ENCODE measurements around the gene FANCC.

FANCC gene

GRCh38 chr9:95138474-95138873 lies 179.0 kb downstream of the FANCC start:
- DNase-seq, result peak; percentile 89

DNA sequence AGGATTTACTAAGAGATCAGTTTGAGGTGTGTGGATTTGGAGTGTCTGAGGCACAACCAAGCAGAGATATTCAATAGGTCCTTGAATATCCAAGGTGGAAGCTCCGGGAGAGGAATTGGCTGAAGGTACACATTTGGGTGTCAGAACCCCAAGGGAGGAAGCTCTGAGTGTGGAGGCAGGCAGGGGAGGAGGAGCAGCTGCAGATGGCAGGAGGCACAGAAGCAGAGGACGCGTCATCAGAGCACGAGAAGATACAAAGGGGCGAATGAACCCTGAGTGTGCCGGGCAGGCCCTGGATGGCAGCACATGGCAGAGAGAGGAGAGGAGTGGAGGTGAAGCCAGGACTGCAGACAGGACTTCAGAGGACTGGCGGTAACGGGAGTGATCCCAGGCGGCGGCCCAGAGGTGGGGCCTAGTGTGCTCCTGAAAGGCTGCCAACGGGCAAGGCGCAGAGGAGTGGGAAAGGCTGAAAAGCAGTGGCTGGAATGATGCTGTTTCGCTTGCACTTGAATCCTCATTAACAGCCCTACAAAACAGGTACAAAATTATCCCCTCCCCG lies 179.8 kb downstream of the FANCC start:
- peak; percentile 56 for DNase-seq

- no peak for DNase-seq
These were observed 181.8 kb downstream of the FANCC start for GRCh38 chr9:95135756-95136155.

- no peak for DNase-seq
These were observed 183.0 kb downstream of the FANCC start for GRCh38 chr9:95134457-95134881.

DNA sequence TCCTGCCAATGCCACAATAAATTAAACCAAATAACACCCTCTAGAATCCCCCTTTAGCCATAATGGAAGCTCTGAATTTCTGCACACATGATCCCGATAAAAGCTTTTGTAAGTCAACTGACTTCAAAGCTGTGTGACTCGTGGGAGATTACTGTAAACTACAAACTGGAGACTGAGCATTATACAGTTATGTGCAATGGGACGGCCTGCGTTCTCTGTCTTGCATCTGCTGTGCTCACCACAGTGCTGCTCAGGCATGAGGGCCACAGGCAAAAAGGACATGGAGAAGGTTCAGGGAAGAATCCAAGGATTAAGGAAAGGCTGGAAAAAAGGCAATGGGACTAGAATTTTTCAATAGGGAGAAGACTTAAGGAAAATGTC lies 184.2 kb downstream of the FANCC start:
- no peak for DNase-seq

- peak; percentile 71 for DNase-seq
These were observed 184.9 kb downstream of the FANCC start for GRCh38 chr9:95132366-95133324.

DNA sequence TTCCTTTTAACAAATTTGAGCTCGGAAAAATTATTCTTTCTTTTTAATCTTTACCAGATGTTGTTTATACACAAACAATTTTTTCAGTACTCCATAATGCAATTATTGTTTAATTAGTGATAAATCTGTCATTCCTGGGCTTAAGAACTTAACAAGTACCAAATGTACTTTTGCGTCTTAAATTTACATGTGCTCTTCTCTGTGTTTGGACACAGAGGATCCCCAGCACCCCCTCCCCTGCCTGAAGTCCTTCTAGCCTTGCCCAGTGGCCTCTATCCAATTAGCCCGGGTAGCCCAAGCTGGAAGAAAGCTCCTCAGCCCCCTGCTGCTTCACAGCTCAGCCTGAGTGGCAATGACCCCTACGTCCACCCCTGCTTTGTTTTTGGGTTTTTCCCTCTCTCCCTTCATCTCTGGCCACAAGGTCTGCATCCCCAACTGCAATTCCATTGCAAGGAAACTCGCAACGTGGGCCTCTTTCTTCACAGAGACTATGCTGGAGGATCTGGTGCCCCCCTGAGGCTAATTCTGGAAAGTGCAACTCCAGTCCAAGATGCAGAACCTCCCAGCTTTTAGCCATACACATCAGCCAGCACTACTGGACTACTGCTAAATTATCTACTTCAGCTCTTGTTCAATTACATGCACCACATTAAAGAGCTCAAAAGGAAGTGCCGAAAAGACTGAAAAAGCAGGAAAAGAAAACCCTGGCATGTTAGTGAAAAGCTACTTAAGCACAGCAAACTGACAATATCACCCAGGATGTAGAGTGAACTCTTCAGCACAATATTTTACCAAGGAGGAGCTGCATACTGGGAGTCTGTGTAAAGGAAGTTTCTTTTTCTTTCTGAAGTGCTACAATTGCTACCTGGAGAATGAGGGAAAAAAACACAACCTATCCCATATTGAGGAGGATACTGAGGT lies 186.2 kb downstream of the FANCC start:
- DNase-seq, result peak; percentile 21

DNA sequence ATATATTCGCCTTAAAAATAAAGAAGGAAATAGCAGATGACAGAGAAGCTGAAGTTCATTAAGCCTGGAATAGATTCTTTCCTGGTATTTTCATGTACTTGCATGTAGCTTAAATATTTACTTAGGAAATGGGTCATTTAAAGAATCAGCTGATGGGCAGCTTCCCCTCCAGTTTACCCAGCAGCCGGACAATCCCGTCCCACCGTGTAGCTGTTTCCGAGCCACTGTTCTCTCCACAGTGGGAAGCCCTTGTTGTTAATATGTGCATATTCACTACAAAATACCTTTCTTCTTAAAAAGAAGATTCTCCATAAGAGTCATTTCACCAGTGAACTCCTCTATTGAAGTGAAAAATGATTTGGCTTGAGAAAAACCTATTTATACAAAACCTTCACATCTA lies 187.0 kb downstream of the FANCC start:
- no peak for DNase-seq

- peak; percentile 28 for DNase-seq
These were observed 187.8 kb downstream of the FANCC start for GRCh38 chr9:95129476-95130291.

DNA sequence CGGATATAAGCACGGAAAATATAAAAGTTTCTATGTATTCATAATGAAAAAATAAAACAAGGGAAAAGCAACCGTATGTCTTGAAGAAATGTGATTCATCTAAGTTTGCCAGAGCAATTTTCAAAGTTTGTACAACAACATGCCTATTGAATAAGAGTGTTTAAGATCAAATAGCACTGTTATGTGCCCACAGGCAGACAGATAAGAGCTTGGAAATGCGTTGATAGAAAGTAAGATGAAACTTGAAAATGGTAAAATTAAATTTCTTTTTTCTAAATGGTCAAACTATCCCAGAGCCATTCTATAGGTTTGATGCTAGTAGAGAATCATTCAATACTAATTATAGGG lies 189.4 kb downstream of the FANCC start:
- no peak for DNase-seq

DNA sequence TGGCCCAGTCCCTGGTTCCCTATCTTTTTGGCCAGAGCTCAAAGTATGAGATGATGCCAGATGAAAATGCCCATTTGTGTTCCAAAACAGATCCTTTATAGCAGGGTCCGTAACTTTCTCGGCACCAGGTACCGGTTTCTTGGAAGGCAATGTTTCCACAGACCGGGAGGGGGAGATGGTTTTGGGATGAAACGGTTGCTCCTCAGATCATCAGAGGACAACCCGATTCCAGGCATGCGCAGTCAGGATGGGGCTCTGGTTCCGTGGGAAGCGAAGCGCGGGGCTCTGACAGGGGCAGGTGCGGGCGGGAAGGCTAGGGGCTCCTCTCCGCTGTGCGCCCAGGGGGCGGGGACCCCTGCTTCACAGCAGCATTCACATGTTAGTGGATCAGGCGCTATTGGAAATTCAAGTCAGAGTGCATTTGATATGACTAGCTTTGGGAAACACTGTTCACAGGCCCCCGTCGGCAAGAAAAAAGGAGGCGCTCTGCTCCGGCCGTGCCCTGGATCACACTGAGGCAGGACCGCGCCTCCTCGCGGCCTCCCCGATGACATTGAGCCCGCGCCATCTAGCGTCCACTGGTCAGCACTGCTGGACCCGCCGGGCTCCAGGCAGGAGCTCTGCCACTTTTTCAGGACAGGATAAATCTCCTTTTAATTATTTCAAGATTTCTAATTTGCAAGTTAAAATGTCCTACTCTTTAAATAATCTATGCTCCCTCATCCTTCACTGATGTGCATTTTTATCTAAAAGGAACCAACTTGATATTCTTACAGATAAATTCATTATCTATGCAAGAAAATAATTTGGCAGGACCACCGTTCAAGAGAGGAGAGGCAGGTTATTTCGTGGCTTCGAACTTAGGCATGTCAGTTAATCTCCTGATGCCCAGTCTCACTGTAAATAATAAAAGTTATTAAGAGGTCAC lies 190.0 kb downstream of the FANCC start:
- DNase-seq, result peak; percentile 61

DNA sequence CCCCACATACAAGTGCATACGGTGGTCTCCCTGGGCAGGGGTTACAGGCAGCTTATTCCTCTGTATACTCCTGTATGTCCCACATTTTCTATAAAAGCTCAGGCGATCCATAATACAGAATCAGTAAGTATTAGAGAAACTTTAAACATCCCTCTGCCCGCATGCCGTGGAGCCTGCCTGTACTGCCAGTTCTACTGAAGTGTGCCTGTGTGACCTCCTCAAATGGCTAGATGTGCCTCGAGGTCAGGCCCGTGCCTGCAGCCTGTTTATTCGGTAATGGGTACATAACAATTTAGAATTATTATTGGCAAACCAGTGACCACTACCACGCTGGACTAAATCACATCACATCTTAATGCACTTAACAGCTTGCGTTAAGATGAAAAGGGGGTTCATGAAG lies 190.8 kb downstream of the FANCC start:
- no peak for DNase-seq

- no peak for DNase-seq
These were observed 191.9 kb downstream of the FANCC start for GRCh38 chr9:95125652-95126051.

- no peak for DNase-seq
These were observed 192.7 kb downstream of the FANCC start for GRCh38 chr9:95124582-95125367.

DNA sequence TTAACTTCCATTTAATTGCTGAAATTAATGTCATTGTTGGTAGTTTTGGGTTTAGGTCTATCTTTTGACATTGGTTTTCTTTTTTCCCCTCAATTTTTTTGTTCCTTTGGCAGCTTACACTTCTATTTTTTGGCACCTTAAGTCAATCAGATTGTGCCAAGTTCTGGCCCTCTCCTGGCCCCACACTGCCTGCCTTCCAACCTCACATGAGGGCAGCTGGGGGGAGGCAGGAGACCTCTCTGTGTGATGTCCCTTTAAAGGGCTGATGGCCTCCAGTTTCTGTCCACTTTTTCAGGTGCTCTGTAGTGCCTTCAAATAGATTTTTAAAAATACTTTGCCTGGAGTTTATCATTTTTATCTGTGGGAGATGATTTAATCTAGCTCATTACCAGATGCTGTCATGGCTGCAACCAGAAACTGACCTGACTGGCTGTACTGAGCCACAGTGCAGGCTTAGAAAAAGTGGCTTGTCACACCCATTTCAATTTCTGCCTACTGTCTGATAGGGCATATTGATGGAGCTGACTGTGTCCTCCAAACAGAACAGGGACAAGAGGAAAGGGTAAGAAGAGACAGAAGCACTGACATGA lies 196.6 kb downstream of the FANCC start:
- DNase-seq, result no peak

- DNase-seq, result no peak
These were observed 198.9 kb downstream of the FANCC start for GRCh38 chr9:95118596-95118995.

GRCh38 chr9:95116808-95117204 lies 200.7 kb downstream of the FANCC start:
- no peak for DNase-seq

DNA sequence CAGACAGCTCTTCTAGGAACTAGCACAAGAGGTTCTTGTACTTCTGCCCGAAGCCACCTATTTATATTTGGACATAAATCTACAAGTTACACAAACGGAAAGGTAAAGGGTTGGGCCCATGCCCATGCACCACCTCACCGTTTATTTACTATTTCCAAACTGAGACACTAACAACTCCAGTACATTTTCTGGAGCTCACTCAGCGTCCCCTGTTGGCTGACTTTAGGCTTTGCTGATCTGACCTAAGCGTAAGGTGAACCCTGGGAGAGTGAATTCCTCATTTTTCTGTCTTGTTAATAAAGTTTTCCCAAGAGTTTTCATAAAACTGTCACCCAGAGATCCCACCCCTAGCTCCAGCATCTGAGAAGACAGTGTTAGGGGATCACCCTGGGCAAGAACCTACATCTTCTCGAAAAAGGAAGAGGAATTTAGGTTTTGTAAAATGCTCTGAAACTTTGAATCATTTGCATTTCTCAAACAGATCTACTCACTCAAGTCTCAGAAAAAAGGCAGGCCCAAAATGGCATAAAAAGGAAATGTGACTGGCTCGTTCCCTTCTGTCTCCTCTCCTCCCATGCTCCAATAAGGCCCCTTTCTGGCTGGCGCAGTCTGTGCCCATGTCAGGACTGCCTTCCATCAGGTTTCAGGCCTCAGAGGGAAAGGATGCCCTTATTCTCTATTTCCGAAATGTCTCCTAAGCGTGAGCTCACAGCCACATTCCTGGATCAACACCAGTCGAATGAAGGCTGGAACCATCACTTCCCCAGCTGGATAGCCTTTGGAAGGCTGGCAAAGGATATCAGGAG lies 201.3 kb downstream of the FANCC start:
- no peak for DNase-seq

GRCh38 chr9:95115104-95115503 lies 202.4 kb downstream of the FANCC start:
- DNase-seq, result no peak
